HepG2 (cell line): ENCODE results near the gene MRPS5. TPM values are rescaled to one million over a fixed set of nuclear protein-coding genes. Genes with fewer than 3 reads are reported as not detected.
A peak's percentile ranks its signal among the peaks of the same experiment; 100 is the strongest.

Experiments used
- CAMTA2 ChIP-seq: sonication (generic); formaldehyde crosslinking; IDR thresholded peaks from 2 replicates; pipeline ENCODE4 v1.4.0; 2020; ENCODE audit warnings: mild to moderate bottlenecking, missing genetic modification reagents, borderline replicate concordance
- CENPX ChIP-seq: sonication (generic); formaldehyde crosslinking; IDR thresholded peaks from 2 replicates; pipeline ENCODE4 v1.9.0; 2021; ENCODE audit warnings: mild to moderate bottlenecking, missing genetic modification reagents, moderate library complexity
- CREM ChIP-seq, 2 experiments: sonication (generic) in 1 of 2; formaldehyde crosslinking in 1 of 2; IDR thresholded peaks; 2 replicates each; pipeline versions ENCODE4 v1.4.0 to v1.6.1; 2016 to 2020; ENCODE audit warnings: antibody characterized with exemption in 1 of 2, mild to moderate bottlenecking in 1 of 2, missing genetic modification reagents in 1 of 2
- DMAP1 ChIP-seq: IDR thresholded peaks from 2 replicates; pipeline ENCODE4 v1.6.1; 2016
- GFI1 ChIP-seq: sonication (generic); formaldehyde crosslinking; IDR thresholded peaks from 2 replicates; pipeline ENCODE4 v1.5.0; 2020; ENCODE audit warnings: missing genetic modification reagents, mild to moderate bottlenecking, borderline replicate concordance
- HOXA7 ChIP-seq: sonication (generic); formaldehyde crosslinking; IDR thresholded peaks from 2 replicates; pipeline ENCODE4 v1.8.1; 2022; ENCODE audit warnings: mild to moderate bottlenecking, missing genetic modification reagents, moderate library complexity
- KLF9 ChIP-seq: IDR thresholded peaks from 2 replicates; pipeline ENCODE4 v1.6.1; 2016; ENCODE audit warnings: low read depth
- MBNL3 ChIP-seq: fragments of 250-450 bp; sonication (Bioruptor Pico); conservative IDR thresholded peaks from 2 replicates; pipeline ENCODE4 v1.8.0; 2022; ENCODE audit warnings: mild to moderate bottlenecking, inconsistent platforms
- NKX3-1 ChIP-seq: sonication (generic); formaldehyde crosslinking; IDR thresholded peaks from 2 replicates; pipeline ENCODE4 v1.5.0; 2020; ENCODE audit warnings: missing genetic modification reagents
- POLR2AphosphoS5 ChIP-seq: IDR thresholded peaks from 2 replicates; pipeline ENCODE4 v1.6.1; 2012; ENCODE audit warnings: low read depth, low read length
- ZFP37 ChIP-seq: sonication (generic); formaldehyde crosslinking; IDR thresholded peaks from 2 replicates; pipeline ENCODE4 v1.4.0; 2020; ENCODE audit warnings: missing genetic modification reagents, borderline replicate concordance
- ZFY ChIP-seq: sonication (generic); formaldehyde crosslinking; IDR thresholded peaks from 2 replicates; pipeline ENCODE4 v1.4.0; 2020; ENCODE audit warnings: missing genetic modification reagents
- ZNF10 ChIP-seq: sonication (generic); formaldehyde crosslinking; IDR thresholded peaks from 2 replicates; pipeline ENCODE4 v1.4.0; 2020; ENCODE audit warnings: mild to moderate bottlenecking, low read depth, missing genetic modification reagents, borderline replicate concordance
- ZNF136 ChIP-seq: sonication (generic); formaldehyde crosslinking; IDR thresholded peaks from 2 replicates; pipeline ENCODE4 v1.8.1; 2022; ENCODE audit warnings: low read depth, mild to moderate bottlenecking, moderate library complexity, missing genetic modification reagents
- ZNF160 ChIP-seq: sonication (generic); formaldehyde crosslinking; IDR thresholded peaks from 2 replicates; pipeline ENCODE4 v1.8.0; 2022; ENCODE audit warnings: mild to moderate bottlenecking, inconsistent platforms, missing genetic modification reagents
- ZNF253 ChIP-seq: sonication (generic); formaldehyde crosslinking; IDR thresholded peaks from 2 replicates; pipeline ENCODE4 v1.8.0; 2022; ENCODE audit warnings: mild to moderate bottlenecking, missing genetic modification reagents, borderline replicate concordance
- ZNF496 ChIP-seq: sonication (generic); formaldehyde crosslinking; IDR thresholded peaks from 2 replicates; pipeline ENCODE4 v1.8.1; 2023; ENCODE audit warnings: mild to moderate bottlenecking, moderate library complexity, missing genetic modification reagents; ENCODE audit not compliant: insufficient replicate concordance
- ZNF660 ChIP-seq: sonication (generic); formaldehyde crosslinking; IDR thresholded peaks from 2 replicates; pipeline ENCODE4 v1.5.1; 2020; ENCODE audit warnings: mild to moderate bottlenecking, low read depth, missing genetic modification reagents, borderline replicate concordance
- polyA plus RNA-seq, 8 experiments: library from polyadenylated mRNA; depleted of rRNA in 3 of 8; stranded (reverse) in 7 of 8; unstranded in 1 of 8; fragments of >200 nt; fragmentation: Illumina TruSeq in 4 of 8; extraction: Trizol in 4 of 8; gene quantifications; 2 replicates each; pipeline versions ENCODE4 v1.2.1 to v1.2.3, GENCODE V29; 2011 to 2016; ENCODE audit warnings: low read depth in 4 of 8, missing spikeins in 1 of 8, mixed read lengths in 1 of 8; ENCODE audit not compliant: insufficient read depth in 1 of 8
- total RNA-seq, 5 experiments: library from RNA; depleted of rRNA; stranded (reverse); fragments of >200 nt; fragmentation: Illumina TruSeq; extraction: Trizol; gene quantifications; 2 replicates each; pipeline ENCODE4 v1.2.3, GENCODE V29; 2016; ENCODE audit warnings: low read depth in 1 of 5
- TF ChIP-seq, protein P1 (sequence below): sonication (generic); formaldehyde crosslinking; IDR thresholded peaks from 2 replicates; pipeline ENCODE4 v1.8.1; 2023; ENCODE audit warnings: missing genetic modification reagents, inconsistent platforms, borderline replicate concordance
- TF ChIP-seq, protein P2 (sequence below): sonication (generic); formaldehyde crosslinking; conservative IDR thresholded peaks from 2 replicates; pipeline ENCODE4 v1.8.0; 2022; ENCODE audit warnings: missing genetic modification reagents
- TF ChIP-seq, protein P3 (sequence below): IDR thresholded peaks from 2 replicates; pipeline ENCODE4 v1.6.1; 2016; ENCODE audit warnings: control low read depth
- TF ChIP-seq, protein P4 (sequence below): sonication (generic); formaldehyde crosslinking; conservative IDR thresholded peaks from 2 replicates; pipeline ENCODE4 v1.8.1; 2023; ENCODE audit warnings: missing genetic modification reagents
- TF ChIP-seq, protein P5 (sequence below): sonication (generic); formaldehyde crosslinking; IDR thresholded peaks from 2 replicates; pipeline ENCODE4 v1.4.0; 2020; ENCODE audit warnings: mild to moderate bottlenecking, missing genetic modification reagents, borderline replicate concordance

MRPS5 gene
- total and polyA plus RNA-seq, 2 of the 13 experiments (the other 11 are each of a cell fraction or from before 2014, with no cell fraction given) = 98.8 to 134 TPM

DNA sequence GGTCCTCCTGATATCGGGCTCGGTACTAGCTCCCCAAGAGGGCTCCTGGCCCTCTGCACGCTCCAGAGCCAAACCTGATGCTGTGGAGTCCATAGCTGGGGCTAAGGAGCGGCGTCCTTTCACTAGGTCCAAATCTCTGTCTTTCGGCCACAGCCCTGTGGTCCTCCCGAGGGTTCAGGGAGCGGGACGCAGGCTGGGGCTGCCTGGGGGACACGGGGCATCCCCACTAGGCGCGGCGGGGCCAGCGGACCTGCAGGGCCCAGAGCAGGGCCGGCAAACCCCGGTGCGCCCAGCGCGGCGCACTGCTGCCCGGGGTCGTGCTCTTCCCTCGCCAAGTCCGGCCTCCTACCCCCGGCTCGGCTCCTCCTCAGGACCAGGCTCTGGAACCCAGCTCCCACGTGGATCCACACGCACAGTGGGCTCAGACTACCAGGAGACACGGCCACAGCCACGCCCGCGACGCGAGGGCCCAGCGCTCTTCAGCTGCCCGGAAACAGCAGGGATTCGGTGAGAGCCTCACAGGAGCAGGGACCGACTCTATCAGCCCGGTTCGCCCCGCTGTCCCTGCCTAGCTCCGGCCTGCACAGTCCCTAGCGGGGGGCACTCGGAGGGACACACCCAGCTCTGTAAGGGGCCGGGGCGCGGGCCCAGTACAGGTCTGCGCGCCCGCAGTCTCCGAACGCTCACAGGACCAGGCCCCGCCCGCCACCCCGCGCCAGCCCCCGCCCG, 37.4 kb upstream of the MRPS5 start (continued):
- TF ChIP-seq, protein P1, sequence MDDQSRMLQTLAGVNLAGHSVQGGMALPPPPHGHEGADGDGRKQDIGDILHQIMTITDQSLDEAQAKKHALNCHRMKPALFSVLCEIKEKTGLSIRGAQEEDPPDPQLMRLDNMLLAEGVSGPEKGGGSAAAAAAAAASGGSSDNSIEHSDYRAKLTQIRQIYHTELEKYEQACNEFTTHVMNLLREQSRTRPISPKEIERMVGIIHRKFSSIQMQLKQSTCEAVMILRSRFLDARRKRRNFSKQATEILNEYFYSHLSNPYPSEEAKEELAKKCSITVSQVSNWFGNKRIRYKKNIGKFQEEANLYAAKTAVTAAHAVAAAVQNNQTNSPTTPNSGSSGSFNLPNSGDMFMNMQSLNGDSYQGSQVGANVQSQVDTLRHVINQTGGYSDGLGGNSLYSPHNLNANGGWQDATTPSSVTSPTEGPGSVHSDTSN (CRISPR knock-in tag) = no peak
- TF ChIP-seq ZFP37 (CRISPR knock-in tag) = no peak
- TF ChIP-seq, protein P2, sequence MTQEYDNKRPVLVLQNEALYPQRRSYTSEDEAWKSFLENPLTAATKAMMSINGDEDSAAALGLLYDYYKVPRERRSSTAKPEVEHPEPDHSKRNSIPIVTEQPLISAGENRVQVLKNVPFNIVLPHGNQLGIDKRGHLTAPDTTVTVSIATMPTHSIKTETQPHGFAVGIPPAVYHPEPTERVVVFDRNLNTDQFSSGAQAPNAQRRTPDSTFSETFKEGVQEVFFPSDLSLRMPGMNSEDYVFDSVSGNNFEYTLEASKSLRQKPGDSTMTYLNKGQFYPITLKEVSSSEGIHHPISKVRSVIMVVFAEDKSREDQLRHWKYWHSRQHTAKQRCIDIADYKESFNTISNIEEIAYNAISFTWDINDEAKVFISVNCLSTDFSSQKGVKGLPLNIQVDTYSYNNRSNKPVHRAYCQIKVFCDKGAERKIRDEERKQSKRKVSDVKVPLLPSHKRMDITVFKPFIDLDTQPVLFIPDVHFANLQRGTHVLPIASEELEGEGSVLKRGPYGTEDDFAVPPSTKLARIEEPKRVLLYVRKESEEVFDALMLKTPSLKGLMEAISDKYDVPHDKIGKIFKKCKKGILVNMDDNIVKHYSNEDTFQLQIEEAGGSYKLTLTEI (CRISPR knock-in tag) = no peak
- TF ChIP-seq, protein P3, sequence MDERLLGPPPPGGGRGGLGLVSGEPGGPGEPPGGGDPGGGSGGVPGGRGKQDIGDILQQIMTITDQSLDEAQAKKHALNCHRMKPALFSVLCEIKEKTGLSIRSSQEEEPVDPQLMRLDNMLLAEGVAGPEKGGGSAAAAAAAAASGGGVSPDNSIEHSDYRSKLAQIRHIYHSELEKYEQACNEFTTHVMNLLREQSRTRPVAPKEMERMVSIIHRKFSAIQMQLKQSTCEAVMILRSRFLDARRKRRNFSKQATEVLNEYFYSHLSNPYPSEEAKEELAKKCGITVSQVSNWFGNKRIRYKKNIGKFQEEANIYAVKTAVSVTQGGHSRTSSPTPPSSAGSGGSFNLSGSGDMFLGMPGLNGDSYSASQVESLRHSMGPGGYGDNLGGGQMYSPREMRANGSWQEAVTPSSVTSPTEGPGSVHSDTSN = no peak
- TF ChIP-seq CAMTA2 (CRISPR knock-in tag) = no peak
- no peak for TF ChIP-seq HOXA7 (CRISPR knock-in tag)
- TF ChIP-seq POLR2AphosphoS5 = no peak
- peak; percentile 74 for TF ChIP-seq ZFY
- no peak for TF ChIP-seq ZNF136 (CRISPR knock-in tag)
- no peak for TF ChIP-seq ZNF253 (CRISPR knock-in tag)
- TF ChIP-seq GFI1 (CRISPR knock-in tag) = no peak; the same call in 1 of the 2 replicates
- 0 out of 2 replicates have a peak, but pooled peaks have one; percentile 28 for TF ChIP-seq ZNF160 (CRISPR knock-in tag)
- TF ChIP-seq KLF9 = no peak
- no peak for TF ChIP-seq NKX3-1
- no peak for TF ChIP-seq ZNF496 (CRISPR knock-in tag)
- TF ChIP-seq CENPX (CRISPR knock-in tag) = no peak
- TF ChIP-seq, protein P4, sequence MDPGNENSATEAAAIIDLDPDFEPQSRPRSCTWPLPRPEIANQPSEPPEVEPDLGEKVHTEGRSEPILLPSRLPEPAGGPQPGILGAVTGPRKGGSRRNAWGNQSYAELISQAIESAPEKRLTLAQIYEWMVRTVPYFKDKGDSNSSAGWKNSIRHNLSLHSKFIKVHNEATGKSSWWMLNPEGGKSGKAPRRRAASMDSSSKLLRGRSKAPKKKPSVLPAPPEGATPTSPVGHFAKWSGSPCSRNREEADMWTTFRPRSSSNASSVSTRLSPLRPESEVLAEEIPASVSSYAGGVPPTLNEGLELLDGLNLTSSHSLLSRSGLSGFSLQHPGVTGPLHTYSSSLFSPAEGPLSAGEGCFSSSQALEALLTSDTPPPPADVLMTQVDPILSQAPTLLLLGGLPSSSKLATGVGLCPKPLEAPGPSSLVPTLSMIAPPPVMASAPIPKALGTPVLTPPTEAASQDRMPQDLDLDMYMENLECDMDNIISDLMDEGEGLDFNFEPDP (CRISPR knock-in tag) = no peak
- no peak for TF ChIP-seq CREM (IDR thresholded peaks at IDR 0.05)
- TF ChIP-seq CREM (CRISPR knock-in tag; IDR thresholded peaks at IDR 0.05) = no peak
- TF ChIP-seq ZNF660 (CRISPR knock-in tag) = no peak
- TF ChIP-seq MBNL3 = no peak
- TF ChIP-seq, protein P5, sequence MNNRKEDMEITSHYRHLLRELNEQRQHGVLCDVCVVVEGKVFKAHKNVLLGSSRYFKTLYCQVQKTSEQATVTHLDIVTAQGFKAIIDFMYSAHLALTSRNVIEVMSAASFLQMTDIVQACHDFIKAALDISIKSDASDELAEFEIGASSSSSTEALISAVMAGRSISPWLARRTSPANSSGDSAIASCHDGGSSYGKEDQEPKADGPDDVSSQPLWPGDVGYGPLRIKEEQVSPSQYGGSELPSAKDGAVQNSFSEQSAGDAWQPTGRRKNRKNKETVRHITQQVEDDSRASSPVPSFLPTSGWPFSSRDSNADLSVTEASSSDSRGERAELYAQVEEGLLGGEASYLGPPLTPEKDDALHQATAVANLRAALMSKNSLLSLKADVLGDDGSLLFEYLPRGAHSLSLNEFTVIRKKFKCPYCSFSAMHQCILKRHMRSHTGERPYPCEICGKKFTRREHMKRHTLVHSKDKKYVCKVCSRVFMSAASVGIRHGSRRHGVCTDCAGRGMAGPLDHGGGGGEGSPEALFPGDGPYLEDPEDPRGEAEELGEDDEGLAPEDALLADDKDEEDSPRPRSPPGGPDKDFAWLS (CRISPR knock-in tag) = no peak
- TF ChIP-seq ZNF10 (CRISPR knock-in tag) = no peak
- 0 out of 2 replicates have a peak, but pooled peaks have one; percentile 21 for TF ChIP-seq DMAP1 (CRISPR knock-in tag)
